SK-N-SH (cell line): Measurements from ENCODE around the gene TEAD4. TPM values are rescaled to one million over a fixed set of nuclear protein-coding genes. Genes with fewer than 3 reads are reported as not detected.

ENCODE experiments used
- polyA plus RNA-seq, 3 experiments: library from polyadenylated mRNA; depleted of rRNA; stranded (reverse); fragments of >200 nt; gene quantifications; 2 replicates each; pipeline ENCODE4 v1.2.3, GENCODE V29; 2012
- small RNA-seq, 7 experiments: library from RNA; depleted of rRNA; stranded (forward); fragments of <200 nt; gene quantifications; one replicate each; pipeline ENCODE3, GENCODE V24; 2012

TEAD4 gene
- polyA plus RNA-seq, 1 of the 3 experiments (the other 2 are of a cell fraction), result 27.1 TPM

Small RNA genes lying within 50 kb of the gene (small RNA-seq; reads per million reads assigned to genes)
- gene RNU6-1315P, result 0 to 14.7 (median 0) reads per million in 7 experiments

Other genes with a start within 250 kb of the TEAD4 start
- gene FKBP4, start 164.4 kb upstream of the TEAD4 start, polyA plus RNA-seq (2012; rRNA removed), result 53.2 and 57.7 TPM in 2 replicates
- gene ITFG2, start 146.7 kb upstream of the TEAD4 start, polyA plus RNA-seq (2012; rRNA removed), result 27.2 and 30.1 TPM in 2 replicates
- not detected in 2 replicates for gene NRIP2, start 124.4 kb upstream of the TEAD4 start, polyA plus RNA-seq (2012; rRNA removed)
- not detected in 2 replicates for gene TEX52, start 102.4 kb upstream of the TEAD4 start, polyA plus RNA-seq (2012; rRNA removed)
- 17.0 and 29.9 TPM in 2 replicates for gene FOXM1, start 82.2 kb upstream of the TEAD4 start, polyA plus RNA-seq (2012; rRNA removed)
- gene RHNO1, start 82.2 kb upstream of the TEAD4 start, polyA plus RNA-seq (2012; rRNA removed), result 28.9 and 39.5 TPM in 2 replicates
- 22.6 and 24.0 TPM in 2 replicates for gene TULP3, start 68.5 kb upstream of the TEAD4 start, polyA plus RNA-seq (2012; rRNA removed)
- gene TSPAN9, start 118.0 kb downstream of the TEAD4 start, polyA plus RNA-seq (2012; rRNA removed), result 34.9 and 40.1 TPM in 2 replicates